Thyroid gland (tissue), 4 donors: Measurements from ENCODE around the gene RBM19. TPM values are rescaled to one million over a fixed set of nuclear protein-coding genes. Genes with fewer than 3 reads are reported as not detected.

Experiments
- DNase-seq, 2 donors: peaks; one replicate each; pipeline ENCODE4 v3.0.0-alpha.2; 2019
- H3K27ac ChIP-seq, 3 donors: fragments of 200-600 bp; sonication (generic); 1 replicate in 2 of 3; 2 replicates in 1 of 3; pipeline ENCODE4 v1.5.1; 2016 to 2019; ENCODE audit warnings: mild to moderate bottlenecking in 1 of 3, moderate library complexity in 1 of 3
- H3K27me3 ChIP-seq: fragments of 200-600 bp; sonication (generic); one replicate; pipeline ENCODE4 v1.5.1; 2019
- H3K36me3 ChIP-seq, 2 donors: fragments of 200-600 bp; sonication (generic); one replicate each; pipeline ENCODE4 v1.5.1; 2016 to 2019
- H3K4me1 ChIP-seq, 2 donors: fragments of 200-600 bp; sonication (generic); one replicate each; pipeline ENCODE4 v1.5.1; 2017 to 2019
- H3K4me3 ChIP-seq, 3 donors: fragments of 200-600 bp; sonication (generic); replicated peaks in 1 of 3; 1 replicate in 2 of 3; 2 replicates in 1 of 3; pipeline ENCODE4 v1.5.1; 2016; ENCODE audit warnings: mild to moderate bottlenecking in 1 of 3
- H3K9me3 ChIP-seq: fragments of 200-600 bp; sonication (generic); one replicate; pipeline ENCODE4 v1.5.1; 2017
- CTCF ChIP-seq, 6 experiments: fragments of 200-600 bp in 3 of 6; fragments of 450-650 bp in 3 of 6; sonication (generic) in 3 of 6; IDR thresholded peaks; one replicate each; pipeline ENCODE4 v1.5.1; 2016 to 2019; ENCODE audit warnings: antibody characterized with exemption in 6 of 6, mild to moderate bottlenecking in 2 of 6, inconsistent platforms in 1 of 6, moderate library complexity in 1 of 6
- POLR2A ChIP-seq, 2 donors: fragments of 450-650 bp; IDR thresholded peaks; one replicate each; pipeline ENCODE4 v1.6.1; 2017; ENCODE audit warnings: antibody characterized with exemption in 2 of 2, mild to moderate bottlenecking in 2 of 2, moderate library complexity in 1 of 2
- WGBS, 2 donors: methylation state at CpG; one replicate each; pipeline ENCODE4 v1.1.5; 2017; 5-methylcytosine and 5-hydroxymethylcytosine counted together
- intact Hi-C: fragments of 100-400 bp; cut with DNase I; formaldehyde crosslinking; loops from one replicate; pipeline ENCODE4 v1.15.1; 2023
- total RNA-seq, 4 donors: library from RNA; depleted of rRNA; stranded (reverse); fragments of >200 nt; gene quantifications; one replicate each; pipeline ENCODE4 v1.2.3, GENCODE V29; 2016

The RBM19 gene
- total RNA-seq, 4 donors from 2014 or later: 27.3 to 40.6 (median 36.1) TPM

- Histone ChIP-seq H3K27me3 (no peaks in the 10 kb centered on the region), H3K9me3 (no peaks in the 10 kb centered on the region), H3K27ac (no peak overlapping the region), H3K36me3 (no peaks in the 10 kb centered on the region), H3K4me3 (no peak overlapping the region), H3K4me1 (no peaks in the 10 kb centered on the region)
- intact Hi-C loops: no loop called here
- no peak for DNase-seq
- TF ChIP-seq POLR2A (IDR thresholded peaks at IDR 0.05): no peak
- no peak for TF ChIP-seq CTCF (IDR thresholded peaks at IDR 0.05)
- 63 to 71% methylated on average over 8 to 13 of the region's 14 CpGs for WGBS, 2 donors
Measured at GRCh38 chr12:113796852-113797534, 169.1 kb downstream of the RBM19 start.

- Histone ChIP-seq H3K27ac (no peak overlapping the region), H3K9me3 (no peaks in the 10 kb centered on the region), H3K36me3 (no peaks in the 10 kb centered on the region), H3K27me3 (no peaks in the 10 kb centered on the region), H3K4me3 (no peak overlapping the region), H3K4me1 (no peaks in the 10 kb centered on the region)
- no peak for TF ChIP-seq CTCF (IDR thresholded peaks at IDR 0.05)
- no peak for TF ChIP-seq POLR2A (IDR thresholded peaks at IDR 0.05)
- 61 to 66% methylated on average over 27 to 28 of the region's 28 CpGs for WGBS, 2 donors
- no peak for DNase-seq
- intact Hi-C loops: no loop called here
Measured at GRCh38 chr12:113796066-113796827, 169.9 kb downstream of the RBM19 start.

GRCh38 chr12:113795445-113795844, 170.7 kb downstream of the RBM19 start:
- Histone ChIP-seq H3K27ac (no peak overlapping the region), H3K36me3 (no peaks in the 10 kb centered on the region), H3K9me3 (no peaks in the 10 kb centered on the region), H3K4me1 (no peaks in the 10 kb centered on the region), H3K27me3 (no peaks in the 10 kb centered on the region), H3K4me3 (no peak overlapping the region)
- TF ChIP-seq CTCF (IDR thresholded peaks at IDR 0.05) (no peak), POLR2A (IDR thresholded peaks at IDR 0.05) (no peak)
- WGBS, 2 donors: 31 to 38% methylated on average over 10 of the region's 10 CpGs
- intact Hi-C loops: no loop called here
- DNase-seq: no peak

GRCh38 chr12:113794774-113795173, 171.4 kb downstream of the RBM19 start:
- WGBS, 2 donors: 44 to 52% methylated on average over 17 of the region's 17 CpGs

More at GRCh38 chr12:113794774-113795173, 171.4 kb downstream of the RBM19 start:
- TF ChIP-seq POLR2A (IDR thresholded peaks at IDR 0.05) (no peak), CTCF (IDR thresholded peaks at IDR 0.05) (no peak)
- intact Hi-C loops: no loop called here
- H3K27ac ChIP-seq: no peak overlapping the region
- no peaks in the 10 kb centered on the region for H3K27me3 ChIP-seq
- H3K4me3 ChIP-seq: no peak overlapping the region
- no peaks in the 10 kb centered on the region for H3K9me3 ChIP-seq
- H3K4me1 ChIP-seq: no peaks in the 10 kb centered on the region
- DNase-seq: no peak
- no peaks in the 10 kb centered on the region for H3K36me3 ChIP-seq
